ENCODE results near the gene KCTD20. TPM values are rescaled to one million over a fixed set of nuclear protein-coding genes. Genes with fewer than 3 reads are reported as not detected.

Gene KCTD20
- total RNA-seq, 1 experiment from 2014 or later = 23.7 TPM

- Histone ChIP-seq H3K4me2 (ENCODE audit: low read length) (no peak overlapping the region), H3K27ac (ENCODE audit: low read depth, low read length) (no peak overlapping the region), H3K9me3 (ENCODE audit: control insufficient read depth in 1 of 2, insufficient read depth in 1 of 2, low read depth in 1 of 2, low read length in 2 of 2) (no peaks in the 10 kb centered on the region), H3K79me2 (ENCODE audit: insufficient read depth, low read length) (no peaks in the 10 kb centered on the region), H3K4me1 (ENCODE audit: control insufficient read depth in 1 of 2, insufficient read depth in 2 of 2, low read length in 2 of 2) (no peaks in the 10 kb centered on the region), H3K27me3 (ENCODE audit: insufficient read depth, low read length) (no peaks in the 10 kb centered on the region), H3K9ac (ENCODE audit: low read length) (no peak overlapping the region), H4K20me1 (ENCODE audit: insufficient read depth) (no peaks in the 10 kb centered on the region), H3K9me2 (ENCODE audit: insufficient read depth) (no peaks in the 10 kb centered on the region), H3K4me3 (replicated peaks in 1 of 2; ENCODE audit: low read depth in 1 of 2, low read length in 2 of 2) (no peak overlapping the region), H3K36me3 (ENCODE audit: control insufficient read depth in 1 of 2, insufficient read depth in 2 of 2, low read length in 2 of 2) (peaks cover 15 to 34% of the 10 kb centered on the region in 2 experiments), H2AFZ (ENCODE audit: low read depth, low read length, poor library complexity, severe bottlenecking) (no peak overlapping the region)
- no peak for DNase-seq (ENCODE audit: low read depth, low spot score)
- BruUV-seq (replicated peaks) = no TSS peak
- ATAC-seq = no peak
- ChIA-PET RAD21 (ENCODE audit: low non-redundant PET in 1 of 2, low total read pairs in 2 of 2, uncharacterized antibody in 2 of 2, unreplicated experiment in 2 of 2) (no interaction called here), CTCF (no interaction called here), POLR2A (no interaction called here)
- TF ChIP-seq CBX3 (IDR thresholded peaks at IDR 0.05; ENCODE audit: low read depth) (no peak), JUND (IDR thresholded peaks at IDR 0.05) (no peak), EZH2phosphoT487 (IDR thresholded peaks at IDR 0.05; ENCODE audit: borderline replicate concordance) (no peak), SRF (IDR thresholded peaks at IDR 0.05; ENCODE audit: low read depth) (no peak), POLR2AphosphoS5 (IDR thresholded peaks at IDR 0.05; ENCODE audit: low read depth, low read length) (no peak), RAD21 (IDR thresholded peaks at IDR 0.05; ENCODE audit: low read depth) (no peak), ATF3 (IDR thresholded peaks at IDR 0.05) (no peak), ZNF274 (IDR thresholded peaks at IDR 0.05; ENCODE audit: low read depth, low read length) (no peak), SIN3A (IDR thresholded peaks at IDR 0.05; ENCODE audit: low read depth) (no peak), FOSL1 (IDR thresholded peaks at IDR 0.05; ENCODE audit: low read depth) (no peak), ZFX (IDR thresholded peaks at IDR 0.05) (no peak)
- intact Hi-C loops (cut with micrococcal nuclease) = no loop called here
These were observed 82.5 kb downstream of the KCTD20 start for GRCh38 chr6:36525346-36525745.

- POLR2A ChIA-PET = no interaction called here
These were observed 83.3 kb downstream of the KCTD20 start for GRCh38 chr6:36526066-36526465.

More at GRCh38 chr6:36526066-36526465, 83.3 kb downstream of the KCTD20 start:
- Histone ChIP-seq H3K27me3 (ENCODE audit: insufficient read depth, low read length) (no peaks in the 10 kb centered on the region), H3K4me3 (replicated peaks in 1 of 2; ENCODE audit: low read depth in 1 of 2, low read length in 2 of 2) (no peak overlapping the region), H3K4me1 (ENCODE audit: control insufficient read depth in 1 of 2, insufficient read depth in 2 of 2, low read length in 2 of 2) (no peaks in the 10 kb centered on the region), H3K9me3 (ENCODE audit: control insufficient read depth in 1 of 2, insufficient read depth in 1 of 2, low read depth in 1 of 2, low read length in 2 of 2) (no peaks in the 10 kb centered on the region), H3K9ac (ENCODE audit: low read length) (no peak overlapping the region), H3K27ac (ENCODE audit: low read depth, low read length) (no peak overlapping the region), H3K4me2 (ENCODE audit: low read length) (no peak overlapping the region), H3K9me2 (ENCODE audit: insufficient read depth) (no peaks in the 10 kb centered on the region), H2AFZ (ENCODE audit: low read depth, low read length, poor library complexity, severe bottlenecking) (no peak overlapping the region), H3K36me3 (ENCODE audit: control insufficient read depth in 1 of 2, insufficient read depth in 2 of 2, low read length in 2 of 2) (peaks cover 14 to 29% of the 10 kb centered on the region in 2 experiments), H4K20me1 (ENCODE audit: insufficient read depth) (peaks cover under 1% of the 10 kb centered on the region; the same call in 1 of the 2 replicates), H3K79me2 (ENCODE audit: insufficient read depth, low read length) (no peaks in the 10 kb centered on the region)
- DNase-seq (ENCODE audit: low read depth, low spot score) (no peak), ATAC-seq (no peak)
- BruUV-seq (replicated peaks) = no TSS peak
- RAD21 ChIA-PET (ENCODE audit: low non-redundant PET in 1 of 2, low total read pairs in 2 of 2, uncharacterized antibody in 2 of 2, unreplicated experiment in 2 of 2) = no interaction called here
- intact Hi-C loops (cut with micrococcal nuclease) = no loop called here
- CTCF ChIA-PET = no interaction called here
- TF ChIP-seq MAX (IDR thresholded peaks at IDR 0.05) = no peak
- TF ChIP-seq CTCF (IDR thresholded peaks at IDR 0.05 in 2 of 3, conservative IDR thresholded peaks at IDR 0.05 in 1 of 3; ENCODE audit: borderline replicate concordance in 1 of 3, insufficient read depth in 1 of 3, low read depth in 2 of 3, low read length in 2 of 3) = no peak
- TF ChIP-seq CBX3 (IDR thresholded peaks at IDR 0.05; ENCODE audit: low read depth) = no peak
- no peak for TF ChIP-seq JUND (IDR thresholded peaks at IDR 0.05)
- no peak for TF ChIP-seq RAD21 (IDR thresholded peaks at IDR 0.05; ENCODE audit: low read depth)
- no peak for TF ChIP-seq ELF1 (IDR thresholded peaks at IDR 0.05; ENCODE audit: borderline replicate concordance, low read depth)
- TF ChIP-seq EGR1 (IDR thresholded peaks at IDR 0.05; ENCODE audit: low read depth) = no peak
- TF ChIP-seq ZBTB33 (IDR thresholded peaks at IDR 0.05; ENCODE audit: extremely low read depth, insufficient replicate concordance, low read length) = no peak
- no peak for TF ChIP-seq EZH2 (IDR thresholded peaks at IDR 0.05)

All from HCT116 (cell line).